Measurements from ENCODE around the gene EXD3. TPM values are rescaled to one million over a fixed set of nuclear protein-coding genes. Genes with fewer than 3 reads are reported as not detected.

The EXD3 gene
- total RNA-seq, 1 donor from 2014 or later: 16.7 TPM

DNA sequence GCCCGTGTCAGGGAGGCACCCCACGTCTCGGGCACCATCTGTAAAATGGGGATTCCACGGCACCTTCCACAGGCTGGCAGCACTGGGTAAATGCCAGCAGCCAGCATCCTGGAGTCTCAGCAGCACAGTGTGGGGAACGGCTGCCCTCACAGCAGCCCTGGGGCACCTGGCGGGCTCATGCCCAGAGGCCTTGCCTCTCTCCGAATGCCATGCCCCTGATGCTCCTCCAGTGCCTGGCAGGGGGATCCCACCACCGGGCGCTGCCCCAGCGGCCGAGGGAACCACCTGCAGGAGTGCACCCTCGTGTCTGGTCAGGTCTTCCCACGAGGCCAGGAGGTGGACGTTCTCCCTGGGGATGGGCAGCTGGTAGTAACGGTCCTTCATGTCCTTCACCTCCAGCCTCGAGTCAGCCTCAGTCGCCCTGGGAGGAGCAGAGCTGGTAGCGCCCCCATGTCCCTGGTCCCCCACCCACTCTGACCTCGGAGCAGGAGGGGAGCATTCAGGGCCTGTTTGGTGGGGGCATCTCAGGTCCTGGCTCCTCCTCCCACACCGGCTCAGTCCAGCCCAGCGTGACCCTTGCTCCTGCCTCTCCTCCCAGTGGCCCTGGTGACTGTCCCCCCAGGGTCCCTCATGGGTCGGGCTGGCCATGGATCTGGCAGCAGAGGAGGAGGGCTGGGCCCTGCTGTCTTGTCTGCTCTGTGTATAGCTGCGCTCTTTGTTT, 71.0 kb downstream of the EXD3 start:
- DNase-seq (ENCODE audit: low spot score in 2 of 2): peak in 1 of 2 donors; percentile 58
- H3K4me1 ChIP-seq: no peaks in the 10 kb centered on the region
- TF ChIP-seq, protein P1, sequence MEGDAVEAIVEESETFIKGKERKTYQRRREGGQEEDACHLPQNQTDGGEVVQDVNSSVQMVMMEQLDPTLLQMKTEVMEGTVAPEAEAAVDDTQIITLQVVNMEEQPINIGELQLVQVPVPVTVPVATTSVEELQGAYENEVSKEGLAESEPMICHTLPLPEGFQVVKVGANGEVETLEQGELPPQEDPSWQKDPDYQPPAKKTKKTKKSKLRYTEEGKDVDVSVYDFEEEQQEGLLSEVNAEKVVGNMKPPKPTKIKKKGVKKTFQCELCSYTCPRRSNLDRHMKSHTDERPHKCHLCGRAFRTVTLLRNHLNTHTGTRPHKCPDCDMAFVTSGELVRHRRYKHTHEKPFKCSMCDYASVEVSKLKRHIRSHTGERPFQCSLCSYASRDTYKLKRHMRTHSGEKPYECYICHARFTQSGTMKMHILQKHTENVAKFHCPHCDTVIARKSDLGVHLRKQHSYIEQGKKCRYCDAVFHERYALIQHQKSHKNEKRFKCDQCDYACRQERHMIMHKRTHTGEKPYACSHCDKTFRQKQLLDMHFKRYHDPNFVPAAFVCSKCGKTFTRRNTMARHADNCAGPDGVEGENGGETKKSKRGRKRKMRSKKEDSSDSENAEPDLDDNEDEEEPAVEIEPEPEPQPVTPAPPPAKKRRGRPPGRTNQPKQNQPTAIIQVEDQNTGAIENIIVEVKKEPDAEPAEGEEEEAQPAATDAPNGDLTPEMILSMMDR (IDR thresholded peaks at IDR 0.05): no peak
- no peaks in the 10 kb centered on the region for H3K27me3 ChIP-seq
- H3K27ac ChIP-seq: no peak overlapping the region
- intact Hi-C loops (cut with DNase I): no loop called here
- no peak overlapping the region for H3K4me3 ChIP-seq
- peaks cover 0 to 2% of the 10 kb centered on the region in 2 donors for H3K9me3 ChIP-seq
- peaks cover 17 to 23% of the 10 kb centered on the region in 2 donors for H3K36me3 ChIP-seq

DNA sequence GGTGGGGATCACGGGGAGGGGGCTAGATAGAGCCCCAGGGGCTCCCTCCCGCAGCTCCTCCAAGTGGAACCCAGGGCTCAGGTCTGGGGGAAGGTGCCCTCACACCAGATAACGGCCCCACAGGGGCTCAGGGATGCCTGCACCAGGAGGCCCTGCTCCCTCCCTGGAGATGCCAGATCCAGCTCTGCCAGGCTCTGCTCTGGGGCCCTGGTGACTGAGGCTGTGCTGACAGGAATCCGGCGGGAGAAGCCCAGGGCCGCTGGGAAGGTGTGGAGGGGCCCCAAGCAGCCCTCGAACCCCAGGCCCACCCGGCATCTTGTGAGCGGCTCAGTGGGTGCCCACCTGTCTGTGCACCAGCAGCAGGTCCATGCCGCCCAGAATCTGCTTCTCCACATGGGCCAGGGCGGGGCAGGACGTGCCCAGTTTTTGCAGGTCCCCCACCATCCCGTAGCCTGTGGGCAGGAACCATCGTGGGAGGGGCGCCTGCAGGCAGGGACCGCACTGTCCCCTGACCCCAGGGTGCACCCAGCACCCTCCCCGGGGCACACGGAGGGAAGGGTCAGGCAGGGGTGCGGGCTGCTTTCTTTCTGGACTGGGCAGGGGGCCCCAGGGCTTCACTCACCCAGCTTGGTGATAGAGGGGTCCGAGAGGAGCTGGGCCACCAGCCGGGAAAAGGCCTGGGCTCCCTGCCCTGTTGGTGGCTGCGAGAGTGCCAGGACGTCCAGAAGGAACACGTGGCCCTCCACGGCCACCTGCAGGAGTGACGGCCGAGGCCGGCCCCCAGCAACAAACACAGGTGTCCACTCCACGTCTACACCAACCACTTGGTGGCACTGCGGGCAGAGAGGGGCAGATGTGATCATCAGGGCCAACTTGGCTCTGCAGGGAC, 72.0 kb downstream of the EXD3 start:
- intact Hi-C loops (cut with DNase I): no loop called here
- peak in 1 of 2 donors; percentile 35 for DNase-seq (ENCODE audit: low spot score in 2 of 2)
- H3K9me3 ChIP-seq: peaks cover 3 to 7% of the 10 kb centered on the region in 2 donors
- TF ChIP-seq, protein P1 (IDR thresholded peaks at IDR 0.05): no peak
- H3K4me3 ChIP-seq: no peak overlapping the region
- no peaks in the 10 kb centered on the region for H3K4me1 ChIP-seq
- peaks cover 24 to 30% of the 10 kb centered on the region in 2 donors for H3K36me3 ChIP-seq
- no peaks in the 10 kb centered on the region for H3K27me3 ChIP-seq
- H3K27ac ChIP-seq: no peak overlapping the region

DNA sequence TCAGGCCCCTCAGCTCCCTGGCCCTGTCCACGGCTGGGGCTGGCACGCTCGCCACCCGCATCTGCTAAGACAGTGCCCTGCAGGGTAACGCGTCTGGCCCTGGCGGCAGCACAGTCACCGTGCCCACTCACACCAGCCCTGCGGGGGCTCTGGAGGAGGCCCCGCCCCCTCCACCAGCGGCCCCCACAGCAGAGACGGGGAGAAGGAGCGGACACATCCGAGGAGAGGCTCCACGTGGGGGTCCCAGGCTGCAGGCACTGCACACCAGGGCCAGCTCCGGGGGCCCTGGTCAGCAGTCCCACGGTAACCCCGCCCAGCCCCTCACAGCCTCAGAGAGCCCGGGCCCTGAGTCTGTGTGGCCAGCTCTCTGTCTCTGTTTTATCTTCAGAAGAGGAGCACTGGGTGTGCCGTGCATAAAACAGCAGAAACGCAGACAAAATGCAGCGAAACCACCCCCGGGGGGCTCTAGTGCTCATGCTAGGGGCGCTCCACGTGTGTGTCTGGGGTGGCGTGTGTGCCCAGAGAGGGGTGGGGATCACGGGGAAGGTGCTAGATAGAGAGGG, 73.4 kb downstream of the EXD3 start:
- intact Hi-C loops (cut with DNase I): no loop called here
- Histone ChIP-seq H3K9me3 (peaks cover 3 to 7% of the 10 kb centered on the region in 2 donors), H3K27me3 (no peaks in the 10 kb centered on the region), H3K36me3 (peaks cover 24 to 35% of the 10 kb centered on the region in 2 donors), H3K27ac (no peak overlapping the region), H3K4me3 (no peak overlapping the region), H3K4me1 (no peaks in the 10 kb centered on the region)
- TF ChIP-seq, protein P1 (IDR thresholded peaks at IDR 0.05): no peak
- DNase-seq (ENCODE audit: low spot score in 2 of 2): peak in 1 of 2 donors; percentile 50

DNA sequence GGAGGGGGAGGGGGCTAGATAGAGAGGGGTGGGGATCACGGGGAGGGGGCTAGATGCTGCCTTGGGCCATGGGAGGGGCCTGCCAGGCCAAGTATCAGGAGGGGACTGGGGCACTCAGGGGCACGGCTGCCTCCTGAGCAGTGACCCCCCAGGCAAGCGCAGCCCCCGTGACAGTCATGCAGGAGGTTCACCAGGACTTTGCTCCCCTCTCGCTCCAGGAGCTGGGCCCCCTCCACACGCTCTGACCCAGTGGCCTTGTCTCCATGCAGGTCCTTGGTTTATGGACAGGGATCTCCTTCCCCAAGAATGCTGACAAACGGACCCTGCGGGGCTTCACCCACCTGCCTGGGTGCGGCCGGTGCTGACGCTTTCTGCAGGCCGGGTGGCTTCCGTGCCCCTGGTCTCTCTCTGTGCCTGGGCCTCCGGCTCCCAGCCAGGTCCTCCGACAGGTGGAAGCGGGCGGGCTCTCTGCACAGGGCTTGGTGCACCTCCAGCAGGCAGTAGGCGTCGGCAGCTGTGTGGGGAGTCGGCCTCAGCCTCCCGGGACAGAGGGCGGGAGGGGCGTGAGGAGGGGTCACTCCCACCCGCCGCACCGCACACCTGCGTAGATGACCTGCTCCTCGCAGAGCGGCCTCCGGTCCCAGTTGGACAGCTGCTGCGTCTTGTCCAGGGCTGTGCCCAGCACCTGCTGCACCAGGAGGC, 74.0 kb downstream of the EXD3 start:
- no peak overlapping the region for H3K27ac ChIP-seq
- DNase-seq (ENCODE audit: low spot score in 2 of 2): peak in 1 of 2 donors; percentile 22
- H3K4me1 ChIP-seq: no peaks in the 10 kb centered on the region
- peaks cover 24 to 35% of the 10 kb centered on the region in 2 donors for H3K36me3 ChIP-seq
- intact Hi-C loops (cut with DNase I): no loop called here
- H3K27me3 ChIP-seq: no peaks in the 10 kb centered on the region
- H3K9me3 ChIP-seq: peaks cover 3 to 7% of the 10 kb centered on the region in 2 donors
- H3K4me3 ChIP-seq: no peak overlapping the region
- TF ChIP-seq, protein P1 (IDR thresholded peaks at IDR 0.05): no peak

DNA sequence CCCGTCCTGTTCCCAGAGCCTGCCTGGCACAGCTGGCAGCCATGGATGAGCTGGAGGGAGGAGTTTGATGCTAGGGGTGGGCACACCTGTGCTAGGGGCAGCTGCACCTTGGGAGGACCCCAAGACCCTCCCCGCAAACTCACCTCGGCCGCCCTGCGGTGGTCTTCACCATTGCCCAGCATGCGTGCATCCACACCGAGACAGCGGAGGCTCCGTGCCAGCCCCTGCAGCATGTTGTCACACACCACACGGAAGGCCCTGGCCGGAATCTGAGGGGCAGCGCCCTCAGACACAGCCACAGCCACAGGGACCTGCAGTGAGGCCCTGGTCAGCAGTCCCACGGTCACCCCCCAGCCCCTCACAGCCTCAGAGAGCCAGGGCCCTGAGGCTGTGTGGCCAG, 75.0 kb downstream of the EXD3 start:
- no peaks in the 10 kb centered on the region for H3K4me1 ChIP-seq
- peaks cover 24 to 35% of the 10 kb centered on the region in 2 donors for H3K36me3 ChIP-seq
- peaks cover 3 to 7% of the 10 kb centered on the region in 2 donors for H3K9me3 ChIP-seq
- H3K4me3 ChIP-seq: no peak overlapping the region
- no peak overlapping the region for H3K27ac ChIP-seq
- no peaks in the 10 kb centered on the region for H3K27me3 ChIP-seq
- peak in 1 of 2 donors; percentile 33 for DNase-seq (ENCODE audit: low spot score in 2 of 2)
- intact Hi-C loops (cut with DNase I): no loop called here
- TF ChIP-seq, protein P1 (IDR thresholded peaks at IDR 0.05): no peak
